Caco-2 (cell line): Measurements from ENCODE around the gene NALCN. TPM values are rescaled to one million over a fixed set of nuclear protein-coding genes. Genes with fewer than 3 reads are reported as not detected.

Experiments used
- BruUV-seq: library from RNA; stranded (reverse); fragments of 400-500 nt; replicated peaks from 2 replicates; lab custom pipeline; 2021; lab: Mats Ljungman, UMichigan
- CTCF ChIA-PET: fragments of 300-600 bp; sonication (Branson Sonifier 250); formaldehyde crosslinking; loops from one replicate; lab custom pipeline; 2022; ENCODE audit warnings: antibody characterized with exemption; lab: Charles Lee
- POLR2A ChIA-PET: fragments of 300-600 bp; sonication (Branson Sonifier 250); formaldehyde crosslinking; loops from one replicate; lab custom pipeline; 2022; ENCODE audit warnings: antibody characterized with exemption; lab: Charles Lee
- DNase-seq, 2 experiments: peaks; one replicate each; pipeline versions ENCODE4 v3.0.0 to v3.0.0-alpha.2; 2020 to 2022
- H3K27me3 ChIP-seq: replicated peaks from 2 replicates; pipeline ENCODE4 v1.6.0; 2011; ENCODE audit warnings: low read length; ENCODE audit not compliant: control insufficient read depth, insufficient read depth
- H3K36me3 ChIP-seq: 2 replicates; pipeline ENCODE4 v1.5.1; 2011; ENCODE audit warnings: low read length; ENCODE audit not compliant: control insufficient read depth, insufficient read depth
- H3K4me1 ChIP-seq: fragments of 250-450 bp; sonication (Bioruptor Pico); 2 replicates; pipeline ENCODE4 v1.5.1; 2020; ENCODE audit warnings: mild to moderate bottlenecking
- H3K4me3 ChIP-seq: 2 replicates; pipeline ENCODE4 v1.5.1; 2011; ENCODE audit warnings: low read depth, mild to moderate bottlenecking, control low read depth, low read length
- H3K9me3 ChIP-seq: fragments of 250-450 bp; sonication (Bioruptor Pico); 2 replicates; pipeline ENCODE4 v1.5.1; 2020; ENCODE audit warnings: mild to moderate bottlenecking, moderate library complexity
- H3K27ac Mint-ChIP-seq: one replicate; pipeline ENCODE4 v1.8.0; 2022; ENCODE audit warnings: mixed read lengths; ENCODE audit not compliant: unreplicated experiment
- H3K27me3 Mint-ChIP-seq: one replicate; pipeline ENCODE4 v1.8.0; 2022; ENCODE audit warnings: mixed read lengths; ENCODE audit not compliant: insufficient read depth, unreplicated experiment
- H3K36me3 Mint-ChIP-seq: one replicate; pipeline ENCODE4 v1.8.0; 2022; ENCODE audit warnings: mild to moderate bottlenecking, mixed read lengths; ENCODE audit not compliant: insufficient read depth, unreplicated experiment
- H3K4me1 Mint-ChIP-seq: one replicate; pipeline ENCODE4 v1.8.0; 2022; ENCODE audit warnings: low read depth, mixed read lengths; ENCODE audit not compliant: unreplicated experiment
- H3K4me3 Mint-ChIP-seq: one replicate; pipeline ENCODE4 v1.8.0; 2022; ENCODE audit warnings: mild to moderate bottlenecking, moderate library complexity, mixed read lengths; ENCODE audit not compliant: unreplicated experiment
- H3K9me3 Mint-ChIP-seq: one replicate; pipeline ENCODE4 v1.8.0; 2022; ENCODE audit warnings: mixed read lengths; ENCODE audit not compliant: unreplicated experiment
- CTCF ChIP-seq, 2 experiments: fragments of 200-600 bp in 1 of 2; IDR thresholded peaks; 1 replicate in 1 of 2; 2 replicates in 1 of 2; pipeline versions ENCODE4 v1.5.1 to v1.8.0; 2011 to 2022; ENCODE audit warnings: antibody characterized with exemption in 1 of 2, control low read depth in 1 of 2, inconsistent platforms in 1 of 2, low read depth in 1 of 2, low read length in 1 of 2, mild to moderate bottlenecking in 1 of 2, moderate library complexity in 1 of 2; ENCODE audit not compliant: insufficient read depth in 1 of 2, severe bottlenecking in 1 of 2, unreplicated experiment in 1 of 2
- intact Hi-C: fragments of 100-400 bp; cut with micrococcal nuclease; formaldehyde crosslinking; loops from one replicate; pipeline ENCODE4 v1.10.0; 2022; ENCODE audit not compliant: unreplicated experiment
- total RNA-seq: library from RNA; stranded (reverse); gene quantifications from 2 replicates; pipeline ENCODE4 v1.2.3, GENCODE V29; 2022

The NALCN gene
- total RNA-seq, 1 experiment from 2014 or later = not detected

GRCh38 chr13:101382086-101382485, 34.2 kb downstream of the NALCN start:
- CTCF ChIA-PET = interaction anchor here (0.6 kb wide), 1 partner anchor 254 kb away, joined by 3 read pairs; no protein-coding TSS in a partner anchor
- no peaks in the 10 kb centered on the region for H3K4me1 Mint-ChIP-seq
- no peaks in the 10 kb centered on the region for H3K36me3 Mint-ChIP-seq
- no TSS peak for BruUV-seq
- no peaks in the 10 kb centered on the region for H3K27me3 Mint-ChIP-seq
- H3K4me3 Mint-ChIP-seq = no peak overlapping the region
- Histone ChIP-seq H3K4me3 (no peak overlapping the region), H3K36me3 (no peaks in the 10 kb centered on the region), H3K27me3 (no peaks in the 10 kb centered on the region), H3K4me1 (no peaks in the 10 kb centered on the region), H3K9me3 (no peaks in the 10 kb centered on the region)
- TF ChIP-seq CTCF (IDR thresholded peaks at IDR 0.05; ENCODE audit: insufficient read depth in 1 of 2, low read depth in 1 of 2, low read length in 1 of 2, severe bottlenecking in 1 of 2, unreplicated experiment in 1 of 2) = no peak
- no peak overlapping the region for H3K27ac Mint-ChIP-seq
- POLR2A ChIA-PET = no interaction called here
- no peaks in the 10 kb centered on the region for H3K9me3 Mint-ChIP-seq
- DNase-seq = no peak
- intact Hi-C loops = no loop called here

- Mint-ChIP-seq H3K27ac (no peak overlapping the region), H3K4me3 (no peak overlapping the region), H3K4me1 (no peaks in the 10 kb centered on the region), H3K27me3 (peaks cover 6% of the 10 kb centered on the region), H3K36me3 (no peaks in the 10 kb centered on the region), H3K9me3 (no peaks in the 10 kb centered on the region)
- TF ChIP-seq CTCF (IDR thresholded peaks at IDR 0.05; ENCODE audit: insufficient read depth in 1 of 2, low read depth in 1 of 2, low read length in 1 of 2, severe bottlenecking in 1 of 2, unreplicated experiment in 1 of 2) = no peak
- Histone ChIP-seq H3K4me1 (no peaks in the 10 kb centered on the region), H3K36me3 (no peaks in the 10 kb centered on the region), H3K27me3 (no peaks in the 10 kb centered on the region), H3K9me3 (no peaks in the 10 kb centered on the region), H3K4me3 (no peak overlapping the region)
- DNase-seq = no peak
- ChIA-PET CTCF (no interaction called here), POLR2A (no interaction called here)
- intact Hi-C loops = no loop called here
- BruUV-seq = no TSS peak
These were observed 55.8 kb downstream of the NALCN start for GRCh38 chr13:101360525-101360924.

GRCh38 chr13:101354895-101355294, 61.4 kb downstream of the NALCN start:
- Histone ChIP-seq H3K36me3 (no peaks in the 10 kb centered on the region), H3K4me1 (no peaks in the 10 kb centered on the region), H3K9me3 (no peaks in the 10 kb centered on the region), H3K27me3 (no peaks in the 10 kb centered on the region), H3K4me3 (no peak overlapping the region)
- Mint-ChIP-seq H3K9me3 (no peaks in the 10 kb centered on the region), H3K4me1 (no peaks in the 10 kb centered on the region), H3K36me3 (no peaks in the 10 kb centered on the region), H3K27me3 (peaks cover 7% of the 10 kb centered on the region), H3K4me3 (no peak overlapping the region), H3K27ac (no peak overlapping the region)
- ChIA-PET CTCF (no interaction called here), POLR2A (no interaction called here)
- BruUV-seq = no TSS peak
- intact Hi-C loops = no loop called here
- no peak for DNase-seq
- no peak for TF ChIP-seq CTCF (IDR thresholded peaks at IDR 0.05; ENCODE audit: insufficient read depth in 1 of 2, low read depth in 1 of 2, low read length in 1 of 2, severe bottlenecking in 1 of 2, unreplicated experiment in 1 of 2)
